ENCODE results near the gene ACKR2.

ACKR2 gene

GRCh38 chr3:42894698-42895579 is 85.7 kb downstream of the ACKR2 start:
- DNase-seq, result no peak

GRCh38 chr3:42895580-42895868 is 86.3 kb downstream of the ACKR2 start:
- DNase-seq, result no peak

- DNase-seq, result no peak
These were observed 89.8 kb downstream of the ACKR2 start for GRCh38 chr3:42898896-42899675.

GRCh38 chr3:42900226-42901072 is 91.2 kb downstream of the ACKR2 start:
- DNase-seq, result no peak

- no peak for DNase-seq
These were observed 91.8 kb downstream of the ACKR2 start for GRCh38 chr3:42901073-42901415.

GRCh38 chr3:42902257-42902656 is 93.0 kb downstream of the ACKR2 start:
- no peak for DNase-seq

GRCh38 chr3:42904076-42904475 is 94.8 kb downstream of the ACKR2 start:
- no peak for DNase-seq

GRCh38 chr3:42905740-42906069 is 96.5 kb downstream of the ACKR2 start:
- no peak for DNase-seq

GRCh38 chr3:42906070-42906847 is 97.0 kb downstream of the ACKR2 start, which contains the start of gene ZNF662:
Gene ZNF662, plus strand, starts transcription at chr3:42906142. Its CDS starts 1,973 bp downstream, at chr3:42908115.
- no peak for DNase-seq

- DNase-seq, result no peak
These were observed 97.6 kb downstream of the ACKR2 start for GRCh38 chr3:42906848-42907183.

GRCh38 chr3:42908675-42909074 is 99.4 kb downstream of the ACKR2 start:
- no peak for DNase-seq

GRCh38 chr3:42911551-42911950 is 102.3 kb downstream of the ACKR2 start:
- no peak for DNase-seq

GRCh38 chr3:42914771-42915515 is 105.7 kb downstream of the ACKR2 start:
- DNase-seq, result no peak
